AG09319 (cell line): ENCODE measurements around the gene ANKRD61.

Source experiments
- DNase-seq: peaks from one replicate; pipeline ENCODE4 v3.0.0-alpha.2; 2010; ENCODE audit warnings: low read depth; ENCODE audit errors: extremely low read depth
- CTCF ChIP-seq: IDR thresholded peaks from 2 replicates; pipeline ENCODE4 v1.5.1; 2011; ENCODE audit warnings: low read depth, mild to moderate bottlenecking, inconsistent platforms, low read length, moderate library complexity

The ANKRD61 gene

DNA sequence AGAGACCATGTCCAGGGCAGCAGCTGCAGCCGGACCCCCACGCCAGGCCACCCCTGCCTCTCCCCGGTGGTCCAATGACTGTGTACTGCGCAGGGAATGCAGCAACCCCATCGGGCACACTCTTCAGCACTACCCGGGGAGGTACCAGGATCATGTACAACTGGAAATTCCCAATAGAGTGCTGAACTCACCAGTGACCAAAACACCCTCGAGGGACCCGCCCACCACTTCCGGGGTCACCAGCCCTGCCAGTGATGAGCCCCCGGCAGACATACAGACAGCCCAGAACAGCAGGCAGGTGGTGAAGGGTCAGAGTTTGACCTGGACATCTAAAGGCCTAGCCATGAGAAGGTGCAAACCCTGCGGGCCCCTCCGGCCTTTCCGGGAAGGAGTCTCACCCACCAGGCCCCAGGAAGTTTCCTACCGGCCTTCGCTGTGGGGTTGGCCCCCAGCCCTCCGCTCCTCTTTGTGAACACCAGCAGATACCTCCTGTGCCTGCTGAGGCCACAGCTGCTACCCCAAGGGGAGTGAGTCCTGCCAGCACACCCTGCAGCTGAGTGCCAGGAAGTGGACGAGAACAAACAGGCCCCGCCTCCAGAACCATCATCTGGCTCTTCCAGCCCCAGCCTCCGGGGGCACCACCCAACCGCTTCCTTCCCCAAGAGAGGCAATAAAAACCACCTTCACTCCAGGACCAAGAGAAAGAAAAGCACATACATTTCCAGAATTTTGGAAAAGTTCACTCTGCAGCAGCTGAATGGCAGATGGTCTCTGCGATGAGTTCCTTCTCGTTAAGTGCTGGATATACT is 5.0 kb upstream of the ANKRD61 start:
- no peak for DNase-seq
- TF ChIP-seq CTCF = no peak; the same call in 1 of the 2 replicates

DNA sequence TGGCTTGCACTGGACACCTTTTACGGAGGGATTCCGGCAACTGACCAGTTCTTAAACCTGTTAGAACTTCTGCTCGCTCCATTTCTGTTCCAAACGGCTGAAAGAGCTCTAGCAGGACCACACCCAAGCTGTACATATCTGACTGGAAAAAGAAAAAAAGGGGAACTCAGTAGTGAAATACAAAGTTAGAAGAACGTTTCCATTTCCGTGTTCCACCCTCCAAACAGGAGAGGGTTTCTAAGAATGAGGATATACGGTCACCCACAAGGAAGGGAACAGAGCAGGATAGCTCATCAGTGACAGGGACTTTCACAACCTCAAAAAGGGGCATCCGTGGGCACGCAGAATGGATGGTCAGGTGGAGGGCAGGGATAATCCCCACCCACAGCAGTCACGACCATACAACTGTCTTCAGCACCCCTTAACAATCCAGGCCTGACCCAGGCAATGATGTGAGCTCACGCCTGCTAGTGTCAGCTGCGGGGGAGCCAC is 4.3 kb upstream of the ANKRD61 start:
- TF ChIP-seq CTCF = no peak
- no peak for DNase-seq

- no peak for TF ChIP-seq CTCF
- no peak for DNase-seq
Measured at GRCh38 chr7:6027806-6028365, 3.3 kb upstream of the ANKRD61 start.

DNA sequence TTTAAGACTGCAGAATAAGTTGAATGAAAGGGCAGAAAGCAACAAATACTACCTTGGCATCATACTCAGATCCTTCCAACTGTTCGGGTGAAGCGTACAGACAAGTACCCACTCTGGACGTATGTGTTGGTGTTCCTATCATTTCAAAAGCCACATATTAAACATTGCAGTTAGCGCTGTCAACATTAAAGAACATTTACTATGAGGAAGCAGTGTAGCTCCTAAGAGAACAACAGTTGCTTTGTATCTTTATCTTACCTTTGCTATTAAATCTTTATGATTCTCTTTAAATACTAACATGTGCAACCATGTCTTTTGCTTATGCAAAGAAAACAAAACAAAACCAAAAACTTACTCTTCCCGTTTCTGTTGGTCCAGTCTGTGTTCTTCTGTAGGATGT is 2.6 kb upstream of the ANKRD61 start:
- no peak for TF ChIP-seq CTCF
- DNase-seq = no peak

DNA sequence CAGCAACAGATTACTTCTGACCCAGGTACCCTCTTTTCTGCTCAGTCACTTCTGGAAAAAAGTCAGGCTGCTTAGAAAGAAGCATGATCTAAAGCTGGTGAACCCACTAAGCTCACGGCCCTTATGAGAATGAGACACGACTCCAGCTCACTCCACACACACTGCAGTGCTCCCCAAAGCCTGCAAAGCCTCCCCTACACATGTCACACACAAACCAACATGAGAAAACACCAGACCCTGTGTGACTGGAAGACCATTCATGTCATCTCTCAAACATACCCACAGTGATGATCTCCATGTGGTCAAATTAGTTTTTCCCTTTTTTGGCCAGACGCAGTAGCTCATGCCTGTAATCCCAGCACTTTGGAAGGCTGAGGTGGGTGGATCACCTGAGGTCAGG is 391 bp downstream of the ANKRD61 start:
- no peak for TF ChIP-seq CTCF
- no peak for DNase-seq

- no peak for TF ChIP-seq CTCF
- no peak for DNase-seq
Measured at GRCh38 chr7:6032167-6032566, 991 bp downstream of the ANKRD61 start.

GRCh38 chr7:6032641-6033040 is 1.5 kb downstream of the ANKRD61 start:
- no peak for DNase-seq
- TF ChIP-seq CTCF = no peak
